ENCODE data around the gene RMND5B. TPM values are rescaled to one million over a fixed set of nuclear protein-coding genes. Genes with fewer than 3 reads are reported as not detected.

Gene RMND5B
- total RNA-seq, 2 experiments from 2014 or later: 26.0 to 26.7 TPM

Other genes with a start within 250 kb of the RMND5B start
- not detected for gene PROP1, start 134.8 kb upstream of the RMND5B start, total RNA-seq
- gene N4BP3, start 17.5 kb upstream of the RMND5B start, total RNA-seq: 1 to 10 TPM; 1.4 to 1.6 TPM
- 100 to 1,000 TPM; 289 to 298 TPM for gene NHP2, start 22.9 kb downstream of the RMND5B start, total RNA-seq
- gene GMCL2, start 56.4 kb downstream of the RMND5B start, total RNA-seq: not detected
- gene HNRNPAB, start 73.5 kb downstream of the RMND5B start, total RNA-seq: 100 to 1,000 TPM; 251 to 262 TPM
- 10 to 100 TPM; 50.9 to 51.2 TPM for gene PHYKPL, start 101.8 kb downstream of the RMND5B start, total RNA-seq